ENCODE results near the gene CCDC9B.

- TF ChIP-seq EZH2 (IDR thresholded peaks at IDR 0.05; ENCODE audit: insufficient read depth, low read length): no peak
- TF ChIP-seq, protein P1, sequence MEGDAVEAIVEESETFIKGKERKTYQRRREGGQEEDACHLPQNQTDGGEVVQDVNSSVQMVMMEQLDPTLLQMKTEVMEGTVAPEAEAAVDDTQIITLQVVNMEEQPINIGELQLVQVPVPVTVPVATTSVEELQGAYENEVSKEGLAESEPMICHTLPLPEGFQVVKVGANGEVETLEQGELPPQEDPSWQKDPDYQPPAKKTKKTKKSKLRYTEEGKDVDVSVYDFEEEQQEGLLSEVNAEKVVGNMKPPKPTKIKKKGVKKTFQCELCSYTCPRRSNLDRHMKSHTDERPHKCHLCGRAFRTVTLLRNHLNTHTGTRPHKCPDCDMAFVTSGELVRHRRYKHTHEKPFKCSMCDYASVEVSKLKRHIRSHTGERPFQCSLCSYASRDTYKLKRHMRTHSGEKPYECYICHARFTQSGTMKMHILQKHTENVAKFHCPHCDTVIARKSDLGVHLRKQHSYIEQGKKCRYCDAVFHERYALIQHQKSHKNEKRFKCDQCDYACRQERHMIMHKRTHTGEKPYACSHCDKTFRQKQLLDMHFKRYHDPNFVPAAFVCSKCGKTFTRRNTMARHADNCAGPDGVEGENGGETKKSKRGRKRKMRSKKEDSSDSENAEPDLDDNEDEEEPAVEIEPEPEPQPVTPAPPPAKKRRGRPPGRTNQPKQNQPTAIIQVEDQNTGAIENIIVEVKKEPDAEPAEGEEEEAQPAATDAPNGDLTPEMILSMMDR (IDR thresholded peaks at IDR 0.05; ENCODE audit: insufficient read depth, low read depth, low read length): no peak
These were observed 4.6 kb upstream of the CCDC9B start for GRCh38 chr15:40345225-40345866.

Measured in astrocyte (in vitro differentiated cells and primary cell).